Measurements from ENCODE around the gene ARPC4. TPM values are rescaled to one million over a fixed set of nuclear protein-coding genes. Genes with fewer than 3 reads are reported as not detected.

Gene ARPC4
- total and polyA plus RNA-seq, 10 of the 15 experiments (the other 5 are each of a cell fraction or from before 2014, with no cell fraction given), result 42.0 to 354 (median 268) TPM

GRCh38 chr3:9749645-9750555 is 43.0 kb upstream of the ARPC4 start, which contains the start of gene OGG1 (continued):
- TF ChIP-seq MEF2B (IDR thresholded peaks at IDR 0.05; ENCODE audit: partially characterized antibody, poor library complexity, severe bottlenecking) (peak; percentile 49), CEBPB (IDR thresholded peaks at IDR 0.05; ENCODE audit: borderline replicate concordance in 1 of 2, low read depth in 2 of 2, low read length in 2 of 2) (no peak), RAD51 (IDR thresholded peaks at IDR 0.05) (no peak), BHLHE40 (IDR thresholded peaks at IDR 0.05; ENCODE audit: borderline replicate concordance in 1 of 2, low read depth in 2 of 2, low read length in 1 of 2) (peak in 1 of 2 experiments; percentile 36; a peak in 1 of 4 replicates), POLR2AphosphoS5 (IDR thresholded peaks at IDR 0.05; ENCODE audit: low read length) (0 out of 2 replicates have a peak, but pooled peaks have one; percentile 74), CTCF (IDR thresholded peaks at IDR 0.05 in 2 of 3, conservative IDR thresholded peaks at IDR 0.05 in 1 of 3; ENCODE audit: control insufficient read depth in 2 of 3, extremely low read depth in 1 of 3, insufficient read depth in 1 of 3, low read depth in 3 of 3, low read length in 3 of 3) (no peak), IKZF2 (IDR thresholded peaks at IDR 0.05) (peak; percentile 38 to 41; a peak in 1 of 4 replicates), GATAD2B (conservative IDR thresholded peaks at IDR 0.05; ENCODE audit: low read depth) (peak; percentile 31; the same call in 1 of the 2 replicates), DPF2 (IDR thresholded peaks at IDR 0.05) (peak; percentile 24; the same call in 1 of the 2 replicates), NR2F1 (conservative IDR thresholded peaks at IDR 0.05) (peak; percentile 32; the same call in 1 of the 2 replicates), ASH2L (IDR thresholded peaks at IDR 0.05; ENCODE audit: borderline replicate concordance, low read depth) (no peak), ATF3 (IDR thresholded peaks at IDR 0.05; ENCODE audit: borderline replicate concordance, extremely low read depth, low read depth, low read length) (no peak), KAT2A (conservative IDR thresholded peaks at IDR 0.05; ENCODE audit: control insufficient read depth, low read depth, low read length) (no peak), MTA2 (IDR thresholded peaks at IDR 0.05; ENCODE audit: low read depth) (0 out of 2 replicates have a peak, but pooled peaks have one; percentile 48), NBN (IDR thresholded peaks at IDR 0.05) (peak; percentile 82; the same call in 1 of the 2 replicates), POLR2A (IDR thresholded peaks at IDR 0.05; ENCODE audit: low read depth, low read length) (peak; percentile 62), USF1 (IDR thresholded peaks at IDR 0.05; ENCODE audit: borderline replicate concordance, extremely low read length, insufficient read depth, low read depth, low read length) (no peak), CREB1 (IDR thresholded peaks at IDR 0.05; ENCODE audit: low read depth) (peak; percentile 42; the same call in 1 of the 2 replicates), FOXK2 (IDR thresholded peaks at IDR 0.05) (peak; percentile 71), FOS (IDR thresholded peaks at IDR 0.05; ENCODE audit: borderline replicate concordance, extremely low read depth, insufficient read length) (peak; percentile 16), GABPA (IDR thresholded peaks at IDR 0.05; ENCODE audit: low read depth) (peak; percentile 79)
- TF ChIP-seq, protein P1, sequence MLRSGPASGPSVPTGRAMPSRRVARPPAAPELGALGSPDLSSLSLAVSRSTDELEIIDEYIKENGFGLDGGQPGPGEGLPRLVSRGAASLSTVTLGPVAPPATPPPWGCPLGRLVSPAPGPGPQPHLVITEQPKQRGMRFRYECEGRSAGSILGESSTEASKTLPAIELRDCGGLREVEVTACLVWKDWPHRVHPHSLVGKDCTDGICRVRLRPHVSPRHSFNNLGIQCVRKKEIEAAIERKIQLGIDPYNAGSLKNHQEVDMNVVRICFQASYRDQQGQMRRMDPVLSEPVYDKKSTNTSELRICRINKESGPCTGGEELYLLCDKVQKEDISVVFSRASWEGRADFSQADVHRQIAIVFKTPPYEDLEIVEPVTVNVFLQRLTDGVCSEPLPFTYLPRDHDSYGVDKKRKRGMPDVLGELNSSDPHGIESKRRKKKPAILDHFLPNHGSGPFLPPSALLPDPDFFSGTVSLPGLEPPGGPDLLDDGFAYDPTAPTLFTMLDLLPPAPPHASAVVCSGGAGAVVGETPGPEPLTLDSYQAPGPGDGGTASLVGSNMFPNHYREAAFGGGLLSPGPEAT (IDR thresholded peaks at IDR 0.05; ENCODE audit: low read depth), result peak; percentile 42; the same call in 1 of the 2 replicates
